Ovary (tissue), 9 donors: ENCODE data around the gene ARL8A. TPM values are rescaled to one million over a fixed set of nuclear protein-coding genes. Genes with fewer than 3 reads are reported as not detected.

Experiments
- DNase-seq, 5 donors: peaks; one replicate each; pipeline ENCODE4 v3.0.0-alpha.2; 2019 to 2020
- H3K27ac ChIP-seq, 2 donors: fragments of 200-600 bp; one replicate each; pipeline versions ENCODE4 v1.5.1 to v1.8.0; 2019 to 2022
- H3K27me3 ChIP-seq: fragments of 200-600 bp; one replicate; pipeline ENCODE4 v1.8.0; 2022
- H3K36me3 ChIP-seq: fragments of 200-600 bp; sonication (generic); one replicate; pipeline ENCODE4 v1.5.1; 2019
- H3K4me1 ChIP-seq: one replicate; pipeline ENCODE4 v1.8.1; 2013; ENCODE audit warnings: mild to moderate bottlenecking, moderate library complexity; ENCODE audit not compliant: insufficient read depth
- H3K4me3 ChIP-seq: fragments of 200-600 bp; sonication (generic); one replicate; pipeline ENCODE4 v1.5.1; 2017
- H3K9me3 ChIP-seq, 2 donors: fragments of 200-600 bp in 1 of 2; sonication (generic) in 1 of 2; one replicate each; pipeline versions ENCODE4 v1.5.1 to v1.8.1; 2013 to 2019; ENCODE audit warnings: mild to moderate bottlenecking in 1 of 2, moderate library complexity in 1 of 2
- CTCF ChIP-seq, 3 donors: fragments of 450-650 bp in 2 of 3; fragments of 200-600 bp in 1 of 3; IDR thresholded peaks; one replicate each; pipeline versions ENCODE4 v1.5.1 to v1.8.0; 2016 to 2022; ENCODE audit warnings: antibody characterized with exemption in 3 of 3, mild to moderate bottlenecking in 1 of 3
- EP300 ChIP-seq: sonication (generic); formaldehyde crosslinking; IDR thresholded peaks from one replicate; pipeline ENCODE4 v1.6.1; 2017; ENCODE audit warnings: antibody characterized with exemption
- POLR2A ChIP-seq: fragments of 450-650 bp; IDR thresholded peaks from one replicate; pipeline ENCODE4 v1.6.1; 2017; ENCODE audit warnings: antibody characterized with exemption, mild to moderate bottlenecking, moderate library complexity
- WGBS, 3 donors: extraction: QIAGEN DNeasy Blood & Tissue Kit in 1 of 3; methylation state at CpG; one replicate each; pipeline versions ENCODE4 v1.1.5 to v1.1.7; 2013 to 2017; 5-methylcytosine and 5-hydroxymethylcytosine counted together
- intact Hi-C, 4 donors: fragments of 100-400 bp; cut with DNase I; formaldehyde crosslinking; loops; one replicate each; pipeline versions ENCODE4 v1.11.0 to v1.15.1; 2022 to 2023
- polyA plus RNA-seq, 2 donors: library from polyadenylated mRNA; stranded (reverse); fragments of 200-250 nt in 1 of 2; fragments of 350-450 nt in 1 of 2; fragmentation: Illumina TruSeq in 1 of 2; extraction: RNeasy Lipid Tissue Mini Kit (QIAGEN cat#74804) in 1 of 2; gene quantifications; one replicate each; pipeline ENCODE4 v1.2.3, GENCODE V29; 2013 to 2014
- total RNA-seq, 7 donors: library from RNA; depleted of rRNA in 2 of 7; stranded (reverse); fragments of >200 nt in 2 of 7; fragmentation: NEBNext Ultra II Directional in 3 of 7; extraction: Animal tissue kit (Norgen Biotek cat#: 25700) in 3 of 7; gene quantifications; one replicate each; pipeline versions ENCODE4 v1.1.0 to v1.2.4, GENCODE V29; 2016 to 2023
- donor health status: DM: no; HTN: no; CAD: no; lungs with moderate emphysema.
- donor health status: DM: no; HTN: no; CAD: no.
- donor health status: Bipolar disorder and iron deficiency.
- donor health status: DM: yes; HTN: yes; CAD: no.
- donor health status: DM: no; HTN: no; CAD: no.
- donor health status: DM: yes; HTN: yes; CAD: no.

ARL8A gene
- total and polyA plus RNA-seq, 9 donors: 20.0 to 95.9 (median 65.8) TPM

GRCh38 chr1:202140833-202141232, 3.7 kb downstream of the ARL8A start:
- intact Hi-C loops: no loop called here
- no peaks in the 10 kb centered on the region for H3K27me3 ChIP-seq
- WGBS, 3 donors: 72 to 78% (median 74%) methylated on average over 4 of the region's 4 CpGs
- H3K27ac ChIP-seq: no peak overlapping the region
- H3K4me3 ChIP-seq: no peak overlapping the region
- TF ChIP-seq POLR2A (no peak), EP300 (no peak), CTCF (IDR thresholded peaks at IDR 0.05) (no peak)
- H3K9me3 ChIP-seq: no peaks in the 10 kb centered on the region
- DNase-seq: no peak
- peaks cover 6% of the 10 kb centered on the region for H3K4me1 ChIP-seq
- H3K36me3 ChIP-seq: no peaks in the 10 kb centered on the region

GRCh38 chr1:202135221-202135721, 9.3 kb downstream of the ARL8A start:
- Histone ChIP-seq H3K27ac (peak overlapping the region; percentile 57 to 93), H3K36me3 (no peaks in the 10 kb centered on the region), H3K27me3 (no peaks in the 10 kb centered on the region), H3K9me3 (no peaks in the 10 kb centered on the region), H3K4me1 (peaks cover 18% of the 10 kb centered on the region), H3K4me3 (no peak overlapping the region)
- 27 to 33% (median 29%) methylated on average over 15 of the region's 15 CpGs for WGBS, 3 donors
- peak; percentile 50 to 77 (median 66) for DNase-seq
- intact Hi-C loops: loop anchor here in 3 of 4 donors (2.0 to 10.0 kb wide), 3 partner anchors 124 to 240 kb away; partner anchors contain the start of gene ELF3 (in 2 of the 3)
- peak; percentile 64 to 88 (median 78) for TF ChIP-seq CTCF (IDR thresholded peaks at IDR 0.05)
- no peak for TF ChIP-seq POLR2A

- no peak for DNase-seq
- Histone ChIP-seq H3K36me3 (no peaks in the 10 kb centered on the region), H3K27ac (peak overlapping the region; percentile 57 to 93), H3K4me1 (peaks cover 23% of the 10 kb centered on the region), H3K27me3 (no peaks in the 10 kb centered on the region), H3K4me3 (no peak overlapping the region), H3K9me3 (no peaks in the 10 kb centered on the region)
- 78 to 83% (median 80%) methylated on average over 13 of the region's 13 CpGs for WGBS, 3 donors
- TF ChIP-seq CTCF (IDR thresholded peaks at IDR 0.05) (no peak), EP300 (no peak), POLR2A (no peak)
- intact Hi-C loops: loop anchor here (2.0 to 10.0 kb wide), 4 partner anchors 122 to 240 kb away; partner anchors contain the start of gene ELF3 (in 3 of the 4)
These were observed 9.8 kb downstream of the ARL8A start for GRCh38 chr1:202134645-202135172.

GRCh38 chr1:202133989-202134388, 10.5 kb downstream of the ARL8A start:
- intact Hi-C loops: loop anchor here in 3 of 4 donors (2.0 to 10.0 kb wide), 3 partner anchors 122 to 239 kb away; partner anchors contain the start of gene ELF3 (in 3 of the 3)
- WGBS, 3 donors: 86 to 92% (median 91%) methylated on average over 5 of the region's 5 CpGs
- Histone ChIP-seq H3K9me3 (no peaks in the 10 kb centered on the region), H3K4me1 (peaks cover 27% of the 10 kb centered on the region), H3K27me3 (no peaks in the 10 kb centered on the region), H3K27ac (peak overlapping the region; percentile 18 to 93), H3K4me3 (no peak overlapping the region), H3K36me3 (no peaks in the 10 kb centered on the region)
- no peak for TF ChIP-seq CTCF (IDR thresholded peaks at IDR 0.05)
- no peak for TF ChIP-seq POLR2A
- TF ChIP-seq EP300: no peak
- no peak for DNase-seq
